Measurements from ENCODE around the gene PDE3B. TPM values are rescaled to one million over a fixed set of nuclear protein-coding genes. Genes with fewer than 3 reads are reported as not detected.
"Not testable (repeated sequence)": the region's sequence is repeated elsewhere in the genome, so short reads cannot be mapped to it uniquely, and the experiment has no call there.

Gene PDE3B
- total RNA-seq, 1 experiment from 2014 or later: 0.23 TPM

DNA sequence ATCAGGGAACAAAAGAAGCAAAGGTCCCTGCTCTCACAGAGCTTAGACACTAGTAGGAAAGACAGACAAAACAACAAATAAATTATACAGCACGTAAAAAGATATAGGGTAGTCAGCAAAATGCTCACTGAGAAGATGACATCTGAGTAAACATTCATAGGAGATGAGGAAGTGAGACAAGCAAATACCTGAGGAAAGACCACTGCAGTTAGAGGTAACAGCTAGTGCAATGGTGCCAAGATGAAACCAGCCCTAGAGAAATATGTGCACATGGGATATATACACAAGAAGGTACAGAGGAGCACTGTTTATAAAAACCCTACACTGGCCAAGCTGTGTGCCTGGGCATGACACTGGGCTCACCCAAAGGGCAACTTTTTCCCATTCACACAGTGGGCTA lies 238.6 kb downstream of the PDE3B start:
- H3K9me3 Mint-ChIP-seq (ENCODE audit: unreplicated experiment): no peaks in the 10 kb centered on the region
- H3K4me1 Mint-ChIP-seq (ENCODE audit: insufficient read depth, unreplicated experiment): peaks cover 10% of the 10 kb centered on the region
- CTCF ChIA-PET: no interaction called here
- H3K4me3 Mint-ChIP-seq (ENCODE audit: unreplicated experiment): no peak overlapping the region
- no peaks in the 10 kb centered on the region for H3K27me3 Mint-ChIP-seq (ENCODE audit: insufficient read depth, unreplicated experiment)
- BruUV-seq (replicated peaks): no TSS peak
- TF ChIP-seq, protein P1, sequence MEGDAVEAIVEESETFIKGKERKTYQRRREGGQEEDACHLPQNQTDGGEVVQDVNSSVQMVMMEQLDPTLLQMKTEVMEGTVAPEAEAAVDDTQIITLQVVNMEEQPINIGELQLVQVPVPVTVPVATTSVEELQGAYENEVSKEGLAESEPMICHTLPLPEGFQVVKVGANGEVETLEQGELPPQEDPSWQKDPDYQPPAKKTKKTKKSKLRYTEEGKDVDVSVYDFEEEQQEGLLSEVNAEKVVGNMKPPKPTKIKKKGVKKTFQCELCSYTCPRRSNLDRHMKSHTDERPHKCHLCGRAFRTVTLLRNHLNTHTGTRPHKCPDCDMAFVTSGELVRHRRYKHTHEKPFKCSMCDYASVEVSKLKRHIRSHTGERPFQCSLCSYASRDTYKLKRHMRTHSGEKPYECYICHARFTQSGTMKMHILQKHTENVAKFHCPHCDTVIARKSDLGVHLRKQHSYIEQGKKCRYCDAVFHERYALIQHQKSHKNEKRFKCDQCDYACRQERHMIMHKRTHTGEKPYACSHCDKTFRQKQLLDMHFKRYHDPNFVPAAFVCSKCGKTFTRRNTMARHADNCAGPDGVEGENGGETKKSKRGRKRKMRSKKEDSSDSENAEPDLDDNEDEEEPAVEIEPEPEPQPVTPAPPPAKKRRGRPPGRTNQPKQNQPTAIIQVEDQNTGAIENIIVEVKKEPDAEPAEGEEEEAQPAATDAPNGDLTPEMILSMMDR (IDR thresholded peaks at IDR 0.05; ENCODE audit: unreplicated experiment): no peak
- H3K27ac Mint-ChIP-seq (ENCODE audit: low read depth, unreplicated experiment): no peak overlapping the region
- peaks cover 27% of the 10 kb centered on the region for H3K36me3 Mint-ChIP-seq (ENCODE audit: insufficient read depth, unreplicated experiment)
- POLR2A ChIA-PET: interaction anchor here (0.8 kb wide), 1 partner anchor 10 kb away, joined by 3 read pairs; the partner anchor contains the start of gene CYP2R1
- intact Hi-C loops (cut with micrococcal nuclease): no loop called here
- DNase-seq (ENCODE audit: unreplicated experiment): no peak

DNA sequence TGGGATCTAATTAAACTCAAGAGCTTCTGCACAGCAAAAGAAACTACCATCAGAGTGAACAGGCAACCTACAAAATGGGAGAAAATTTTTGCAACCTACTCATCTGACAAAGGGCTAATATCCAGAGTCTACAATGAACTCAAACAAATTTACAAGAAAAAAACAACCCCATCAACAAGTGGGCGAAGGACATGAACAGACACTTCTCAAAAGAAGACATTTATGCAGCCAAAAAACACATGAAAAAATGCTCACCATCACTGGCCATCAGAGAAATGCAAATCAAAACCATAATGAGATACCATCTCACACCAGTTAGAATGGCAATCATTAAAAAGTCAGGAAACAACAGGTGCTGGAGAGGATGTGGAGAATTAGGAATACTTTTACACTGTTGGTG lies 240.1 kb downstream of the PDE3B start:
- H3K4me3 Mint-ChIP-seq (ENCODE audit: unreplicated experiment); H3K27ac Mint-ChIP-seq (ENCODE audit: low read depth, unreplicated experiment); DNase-seq (ENCODE audit: unreplicated experiment); POLR2A ChIA-PET; CTCF ChIA-PET; H3K9me3 Mint-ChIP-seq (ENCODE audit: unreplicated experiment); intact Hi-C loops (cut with micrococcal nuclease); BruUV-seq (replicated peaks); H3K27me3 Mint-ChIP-seq (ENCODE audit: insufficient read depth, unreplicated experiment): not testable (repeated sequence)
- peaks cover 13% of the 10 kb centered on the region for H3K36me3 Mint-ChIP-seq (ENCODE audit: insufficient read depth, unreplicated experiment)
- peaks cover 25% of the 10 kb centered on the region for H3K4me1 Mint-ChIP-seq (ENCODE audit: insufficient read depth, unreplicated experiment)

DNA sequence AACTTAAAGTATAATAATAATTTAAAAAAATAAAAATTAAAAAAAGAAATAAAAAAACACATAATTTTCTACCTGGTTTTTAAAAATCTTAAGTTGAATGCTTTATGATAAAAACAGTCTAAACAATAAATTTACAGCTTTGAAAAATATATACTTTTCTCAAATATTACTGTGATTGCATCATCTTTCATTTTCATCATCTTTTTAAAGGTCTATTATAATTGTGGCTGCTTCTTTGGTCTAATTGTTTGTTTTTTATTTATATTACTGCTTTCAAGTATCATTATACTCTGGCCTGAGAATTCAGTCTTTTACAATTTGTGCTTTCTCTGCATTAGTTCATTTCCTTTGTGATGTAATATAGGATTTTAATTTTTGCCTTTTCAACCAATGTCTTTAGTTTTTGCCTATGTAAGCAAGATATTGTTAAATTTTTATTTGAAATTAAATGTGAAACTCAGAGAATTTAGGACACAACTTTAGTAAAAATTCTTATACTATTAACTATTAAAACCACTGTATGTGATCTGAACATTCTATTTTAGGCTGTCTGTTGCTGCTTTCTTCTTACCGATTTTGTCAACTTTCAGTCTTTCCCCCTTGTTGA lies 241.2 kb downstream of the PDE3B start:
- no peak overlapping the region for H3K4me3 Mint-ChIP-seq (ENCODE audit: unreplicated experiment)
- H3K27ac Mint-ChIP-seq (ENCODE audit: low read depth, unreplicated experiment): no peak overlapping the region
- no TSS peak for BruUV-seq (replicated peaks)
- CTCF ChIA-PET: no interaction called here
- intact Hi-C loops (cut with micrococcal nuclease): no loop called here
- H3K27me3 Mint-ChIP-seq (ENCODE audit: insufficient read depth, unreplicated experiment): no peaks in the 10 kb centered on the region
- peaks cover 6% of the 10 kb centered on the region for H3K36me3 Mint-ChIP-seq (ENCODE audit: insufficient read depth, unreplicated experiment)
- TF ChIP-seq, protein P1 (IDR thresholded peaks at IDR 0.05; ENCODE audit: unreplicated experiment): no peak
- H3K9me3 Mint-ChIP-seq (ENCODE audit: unreplicated experiment): no peaks in the 10 kb centered on the region
- no peak for DNase-seq (ENCODE audit: unreplicated experiment)
- H3K4me1 Mint-ChIP-seq (ENCODE audit: insufficient read depth, unreplicated experiment): peaks cover 25% of the 10 kb centered on the region
- POLR2A ChIA-PET: no interaction called here

DNA sequence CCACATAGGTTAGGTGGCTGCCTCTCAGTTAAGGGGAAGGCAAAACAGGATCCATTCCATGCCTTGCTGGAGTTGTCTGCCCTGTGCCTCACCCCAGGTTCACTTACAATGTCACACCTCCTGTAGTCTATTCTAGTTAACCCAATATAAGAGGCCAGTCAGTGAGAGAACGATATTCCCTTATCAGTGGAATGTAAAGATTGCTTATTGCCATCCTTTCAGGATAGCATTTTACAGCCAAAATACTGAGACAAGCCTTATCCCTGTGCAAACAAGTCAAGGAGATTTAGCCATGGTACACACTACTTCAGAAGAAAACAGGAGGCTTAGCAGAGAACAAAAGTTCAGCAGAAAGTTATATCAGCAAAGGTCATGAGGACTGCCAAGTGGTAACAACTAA lies 242.9 kb downstream of the PDE3B start:
- CTCF ChIA-PET: no interaction called here
- no peak overlapping the region for H3K27ac Mint-ChIP-seq (ENCODE audit: low read depth, unreplicated experiment)
- TF ChIP-seq, protein P1 (IDR thresholded peaks at IDR 0.05; ENCODE audit: unreplicated experiment): no peak
- intact Hi-C loops (cut with micrococcal nuclease): no loop called here
- POLR2A ChIA-PET: no interaction called here
- peaks cover 25% of the 10 kb centered on the region for H3K4me1 Mint-ChIP-seq (ENCODE audit: insufficient read depth, unreplicated experiment)
- no TSS peak for BruUV-seq (replicated peaks)
- peaks cover 6% of the 10 kb centered on the region for H3K36me3 Mint-ChIP-seq (ENCODE audit: insufficient read depth, unreplicated experiment)
- no peak overlapping the region for H3K4me3 Mint-ChIP-seq (ENCODE audit: unreplicated experiment)
- no peak for DNase-seq (ENCODE audit: unreplicated experiment)
- H3K27me3 Mint-ChIP-seq (ENCODE audit: insufficient read depth, unreplicated experiment): no peaks in the 10 kb centered on the region
- H3K9me3 Mint-ChIP-seq (ENCODE audit: unreplicated experiment): no peaks in the 10 kb centered on the region
